ENCODE measurements around the gene ATP2A3.
A peak's percentile ranks its signal among the peaks of the same experiment; 100 is the strongest.

ATP2A3 gene

DNA sequence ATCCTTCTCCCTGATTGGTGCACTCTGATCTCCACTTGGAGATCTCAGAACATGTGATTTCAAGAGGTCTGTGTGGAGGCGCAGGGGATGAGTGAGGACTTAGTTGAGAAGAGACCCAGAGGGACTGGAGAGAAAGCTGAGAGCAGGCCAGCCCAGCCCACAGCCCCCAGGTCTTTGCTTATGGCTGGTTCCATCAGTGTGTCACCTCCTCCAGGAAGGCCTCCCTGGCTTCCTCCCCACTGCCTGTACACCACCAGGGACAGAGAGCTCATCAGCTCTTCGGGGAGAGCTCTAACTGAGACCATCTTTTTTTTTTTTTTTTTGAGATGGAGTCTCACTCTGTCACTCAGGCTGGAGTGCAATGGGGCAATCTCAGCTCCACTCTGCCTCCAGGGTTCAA is 51.4 kb downstream of the ATP2A3 start:
- Histone ChIP-seq H3K4me1 (ENCODE audit: insufficient read depth, low read length, poor library complexity, severe bottlenecking) (peaks cover 33% of the 10 kb centered on the region), H3K79me2 (ENCODE audit: insufficient read depth, low read length) (peaks cover 79% of the 10 kb centered on the region), H3K4me3 (ENCODE audit: low read length, poor library complexity, severe bottlenecking) (peak overlapping the region; percentile 94), H3K9me2 (replicated peaks; ENCODE audit: low read depth, low read length) (no peaks in the 10 kb centered on the region), H2AFZ (ENCODE audit: low read length) (no peak overlapping the region), H3K4me2 (ENCODE audit: low read depth, low read length, poor library complexity, severe bottlenecking) (peak overlapping the region; percentile 92), H3K9me3 (ENCODE audit: insufficient read depth, low read depth, low read length) (no peaks in the 10 kb centered on the region), H3F3A (ENCODE audit: low read depth) (no peaks in the 10 kb centered on the region), H3K9ac (ENCODE audit: low read depth, low read length, poor library complexity, severe bottlenecking) (no peak overlapping the region), H3K36me3 (ENCODE audit: insufficient read depth, low read length) (no peaks in the 10 kb centered on the region), H4K20me1 (ENCODE audit: insufficient read depth, low read length, poor library complexity, severe bottlenecking) (peaks cover 40% of the 10 kb centered on the region), H3K27me3 (ENCODE audit: insufficient read depth, low read length, poor library complexity, severe bottlenecking) (no peaks in the 10 kb centered on the region)
- TF ChIP-seq, protein P1, sequence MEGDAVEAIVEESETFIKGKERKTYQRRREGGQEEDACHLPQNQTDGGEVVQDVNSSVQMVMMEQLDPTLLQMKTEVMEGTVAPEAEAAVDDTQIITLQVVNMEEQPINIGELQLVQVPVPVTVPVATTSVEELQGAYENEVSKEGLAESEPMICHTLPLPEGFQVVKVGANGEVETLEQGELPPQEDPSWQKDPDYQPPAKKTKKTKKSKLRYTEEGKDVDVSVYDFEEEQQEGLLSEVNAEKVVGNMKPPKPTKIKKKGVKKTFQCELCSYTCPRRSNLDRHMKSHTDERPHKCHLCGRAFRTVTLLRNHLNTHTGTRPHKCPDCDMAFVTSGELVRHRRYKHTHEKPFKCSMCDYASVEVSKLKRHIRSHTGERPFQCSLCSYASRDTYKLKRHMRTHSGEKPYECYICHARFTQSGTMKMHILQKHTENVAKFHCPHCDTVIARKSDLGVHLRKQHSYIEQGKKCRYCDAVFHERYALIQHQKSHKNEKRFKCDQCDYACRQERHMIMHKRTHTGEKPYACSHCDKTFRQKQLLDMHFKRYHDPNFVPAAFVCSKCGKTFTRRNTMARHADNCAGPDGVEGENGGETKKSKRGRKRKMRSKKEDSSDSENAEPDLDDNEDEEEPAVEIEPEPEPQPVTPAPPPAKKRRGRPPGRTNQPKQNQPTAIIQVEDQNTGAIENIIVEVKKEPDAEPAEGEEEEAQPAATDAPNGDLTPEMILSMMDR (conservative IDR thresholded peaks at IDR 0.05; ENCODE audit: low read length): no peak
- TF ChIP-seq EZH2phosphoT487 (IDR thresholded peaks at IDR 0.05; ENCODE audit: borderline replicate concordance): no peak

DNA sequence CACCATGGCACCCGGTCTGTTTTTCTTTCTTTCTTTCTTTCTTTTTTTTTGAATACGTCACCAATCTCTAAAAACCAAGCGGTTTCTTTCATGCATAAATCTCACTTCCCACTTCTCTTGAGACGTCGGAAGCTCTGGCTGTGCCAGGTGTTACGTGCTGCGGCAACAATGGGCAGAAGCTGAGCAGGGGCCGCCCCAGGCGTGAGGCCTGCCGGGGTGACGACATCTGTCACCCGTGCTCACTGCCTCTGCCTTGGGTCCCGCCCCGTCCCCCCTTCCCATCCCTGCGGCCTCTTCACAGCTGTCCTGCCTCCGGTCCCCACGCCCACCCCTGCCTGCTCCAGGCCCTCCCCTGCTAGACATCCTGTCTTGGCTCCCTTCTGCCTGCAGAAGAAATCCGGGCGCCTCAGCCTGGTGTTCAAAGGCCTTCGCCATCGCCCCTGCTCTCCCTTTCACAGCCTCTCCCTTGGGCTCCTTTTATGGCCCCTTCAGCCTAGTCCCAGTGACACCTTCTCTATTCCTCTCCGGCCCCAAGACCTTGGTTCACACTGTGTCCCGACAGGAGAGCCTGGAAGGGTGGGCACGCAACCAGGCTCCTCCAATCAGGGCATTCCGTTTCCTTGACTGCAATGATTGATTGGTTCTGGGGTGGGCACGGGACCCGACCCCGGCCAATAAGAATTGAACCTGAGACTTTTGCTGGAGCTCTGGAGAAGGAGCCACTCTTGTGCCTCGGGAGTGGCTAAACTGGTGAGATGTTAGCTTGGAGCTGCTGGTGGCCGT is 52.8 kb downstream of the ATP2A3 start:
- Histone ChIP-seq H4K20me1 (ENCODE audit: insufficient read depth, low read length, poor library complexity, severe bottlenecking) (peaks cover 40% of the 10 kb centered on the region), H3K9me2 (replicated peaks; ENCODE audit: low read depth, low read length) (no peaks in the 10 kb centered on the region), H3F3A (ENCODE audit: low read depth) (no peaks in the 10 kb centered on the region), H2AFZ (ENCODE audit: low read length) (no peak overlapping the region), H3K36me3 (ENCODE audit: insufficient read depth, low read length) (no peaks in the 10 kb centered on the region), H3K9ac (ENCODE audit: low read depth, low read length, poor library complexity, severe bottlenecking) (no peak overlapping the region), H3K4me1 (ENCODE audit: insufficient read depth, low read length, poor library complexity, severe bottlenecking) (peaks cover 21% of the 10 kb centered on the region), H3K27me3 (ENCODE audit: insufficient read depth, low read length, poor library complexity, severe bottlenecking) (no peaks in the 10 kb centered on the region), H3K79me2 (ENCODE audit: insufficient read depth, low read length) (peaks cover 70% of the 10 kb centered on the region), H3K9me3 (ENCODE audit: insufficient read depth, low read depth, low read length) (no peaks in the 10 kb centered on the region), H3K4me3 (ENCODE audit: low read length, poor library complexity, severe bottlenecking) (no peak overlapping the region), H3K4me2 (ENCODE audit: low read depth, low read length, poor library complexity, severe bottlenecking) (peak overlapping the region; percentile 20)
- TF ChIP-seq, protein P1 (conservative IDR thresholded peaks at IDR 0.05; ENCODE audit: low read length): no peak
- TF ChIP-seq EZH2phosphoT487 (IDR thresholded peaks at IDR 0.05; ENCODE audit: borderline replicate concordance): no peak

GRCh38 chr17:3910420-3911270 is 53.6 kb downstream of the ATP2A3 start:
- Histone ChIP-seq H3K4me2 (ENCODE audit: low read depth, low read length, poor library complexity, severe bottlenecking) (no peak overlapping the region), H3K9me2 (replicated peaks; ENCODE audit: low read depth, low read length) (no peaks in the 10 kb centered on the region), H3F3A (ENCODE audit: low read depth) (no peaks in the 10 kb centered on the region), H3K9ac (ENCODE audit: low read depth, low read length, poor library complexity, severe bottlenecking) (no peak overlapping the region), H3K79me2 (ENCODE audit: insufficient read depth, low read length) (peaks cover 63% of the 10 kb centered on the region), H2AFZ (ENCODE audit: low read length) (no peak overlapping the region), H3K4me3 (ENCODE audit: low read length, poor library complexity, severe bottlenecking) (no peak overlapping the region), H3K36me3 (ENCODE audit: insufficient read depth, low read length) (no peaks in the 10 kb centered on the region), H3K4me1 (ENCODE audit: insufficient read depth, low read length, poor library complexity, severe bottlenecking) (peaks cover 21% of the 10 kb centered on the region), H4K20me1 (ENCODE audit: insufficient read depth, low read length, poor library complexity, severe bottlenecking) (peaks cover 40% of the 10 kb centered on the region), H3K9me3 (ENCODE audit: insufficient read depth, low read depth, low read length) (no peaks in the 10 kb centered on the region), H3K27me3 (ENCODE audit: insufficient read depth, low read length, poor library complexity, severe bottlenecking) (no peaks in the 10 kb centered on the region)
- no peak for TF ChIP-seq EZH2phosphoT487 (IDR thresholded peaks at IDR 0.05; ENCODE audit: borderline replicate concordance)
- TF ChIP-seq, protein P1 (conservative IDR thresholded peaks at IDR 0.05; ENCODE audit: low read length): no peak
